Endothelial cell of umbilical vein (primary cell): ENCODE data around the gene SART3. TPM values are rescaled to one million over a fixed set of nuclear protein-coding genes. Genes with fewer than 3 reads are reported as not detected.

ENCODE experiments used
- BruUV-seq: library from RNA; stranded (reverse); fragments of 400-500 nt; replicated peaks from 2 replicates; lab custom pipeline; 2021; lab: Mats Ljungman, UMichigan
- CTCF ChIA-PET: fragments of 300-600, 350-600 bp; sonication (Branson Sonifier 250); formaldehyde crosslinking; loops from one replicate; lab custom pipeline; 2021; ENCODE audit warnings: antibody characterized with exemption, inconsistent platforms; lab: Charles Lee
- POLR2A ChIA-PET: fragments of 300-600, 350-600 bp; sonication (Branson Sonifier 250); formaldehyde crosslinking; loops from one replicate; lab custom pipeline; 2021; ENCODE audit warnings: antibody characterized with exemption, inconsistent platforms; lab: Charles Lee
- DNase-seq: peaks from one replicate; pipeline ENCODE4 v3.0.0-alpha.2; 2011; ENCODE audit warnings: low read depth, low spot score
- FAIRE-seq: peaks from 2 replicates; lab custom pipeline; 2011; peaks lifted over from hg19 to GRCh38; lab: Jason Lieb, UNC
- H2AFZ ChIP-seq: 2 replicates; pipeline ENCODE4 v1.6.0; 2012; ENCODE audit warnings: low read depth, low read length, control low read depth, inconsistent platforms
- H3K27ac ChIP-seq: 2 replicates; pipeline ENCODE4 v1.5.1; 2011; ENCODE audit warnings: low read depth, mild to moderate bottlenecking, control low read depth, low read length, moderate library complexity; ENCODE audit not compliant: insufficient read depth
- H3K27me3 ChIP-seq, 2 experiments: 2 replicates each; pipeline versions ENCODE4 v1.6.0 to v1.6.1; 2011; ENCODE audit warnings: low read length in 2 of 2, mixed read lengths in 1 of 2; ENCODE audit not compliant: control insufficient read depth in 2 of 2, insufficient read depth in 2 of 2
- H3K36me3 ChIP-seq, 2 experiments: 2 replicates in 1 of 2; 3 replicates in 1 of 2; pipeline ENCODE4 v1.5.1; 2011; ENCODE audit warnings: low read length in 2 of 2, mild to moderate bottlenecking in 1 of 2, moderate library complexity in 1 of 2; ENCODE audit not compliant: control insufficient read depth in 2 of 2, insufficient read depth in 2 of 2; ENCODE audit errors: extremely low read depth in 1 of 2
- H3K4me1 ChIP-seq: 3 replicates; pipeline ENCODE4 v1.5.1; 2011; ENCODE audit warnings: mild to moderate bottlenecking, low read length; ENCODE audit not compliant: control insufficient read depth, insufficient read depth; ENCODE audit errors: extremely low read depth
- H3K4me2 ChIP-seq: 2 replicates; pipeline ENCODE4 v1.6.1; 2011; ENCODE audit warnings: low read length, control low read depth, mixed read lengths; ENCODE audit not compliant: insufficient read depth
- H3K4me3 ChIP-seq, 3 experiments: fragments of 200-600 bp in 1 of 3; sonication (generic), shearing (Covaris generic) in 1 of 3; replicated peaks in 1 of 3; 2 replicates each; pipeline ENCODE4 v1.5.1; 2011 to 2016; ENCODE audit warnings: control low read depth in 3 of 3, low read length in 3 of 3, mild to moderate bottlenecking in 2 of 3, inconsistent platforms in 1 of 3, low read depth in 1 of 3, moderate library complexity in 1 of 3; ENCODE audit not compliant: insufficient read depth in 1 of 3
- H3K79me2 ChIP-seq: 2 replicates; pipeline ENCODE4 v1.6.0; 2012; ENCODE audit warnings: low read length, inconsistent platforms; ENCODE audit not compliant: control insufficient read depth, insufficient read depth
- H3K9ac ChIP-seq: replicated peaks from 2 replicates; pipeline ENCODE3; 2011; ENCODE audit warnings: low read length, control low read depth; ENCODE audit not compliant: insufficient read depth; ENCODE audit errors: extremely low read depth
- H3K9me1 ChIP-seq: replicated peaks from 3 replicates; pipeline ENCODE4 v1.6.0; 2011; ENCODE audit warnings: mild to moderate bottlenecking, low read length; ENCODE audit not compliant: control insufficient read depth, insufficient read depth; ENCODE audit errors: extremely low read depth
- H3K9me3 ChIP-seq: replicated peaks from 2 replicates; pipeline ENCODE4 v1.5.1; 2012; ENCODE audit warnings: low read length, inconsistent platforms; ENCODE audit not compliant: control insufficient read depth, insufficient read depth
- H4K20me1 ChIP-seq: replicated peaks from 2 replicates; pipeline ENCODE3; 2011; ENCODE audit warnings: mild to moderate bottlenecking, low read length; ENCODE audit not compliant: control insufficient read depth, insufficient read depth; ENCODE audit errors: extremely low read depth
- CTCF ChIP-seq, 2 donors: IDR thresholded peaks; 1 replicate in 1 of 2; 2 replicates in 1 of 2; pipeline ENCODE4 v1.5.1; 2011; ENCODE audit warnings: low read length in 2 of 2, mild to moderate bottlenecking in 2 of 2, moderate library complexity in 2 of 2, control low read depth in 1 of 2, inconsistent platforms in 1 of 2, low read depth in 1 of 2; ENCODE audit not compliant: insufficient read depth in 1 of 2; ENCODE audit errors: extremely low read depth in 1 of 2
- EZH2 ChIP-seq: IDR thresholded peaks from 2 replicates; pipeline ENCODE4 v1.6.1; 2012; ENCODE audit warnings: borderline replicate concordance, low read depth, mild to moderate bottlenecking, moderate library complexity, low read length, inconsistent platforms; ENCODE audit not compliant: severe bottlenecking
- FOS ChIP-seq: IDR thresholded peaks from 2 replicates; pipeline ENCODE4 v1.6.1; 2011; ENCODE audit warnings: mild to moderate bottlenecking, low read length, moderate library complexity, borderline replicate concordance; ENCODE audit not compliant: insufficient read depth
- GATA2 ChIP-seq: IDR thresholded peaks from 2 replicates; pipeline ENCODE4 v1.7.0; 2011; ENCODE audit warnings: low read depth, mild to moderate bottlenecking, moderate library complexity, mixed read lengths, low read length; ENCODE audit not compliant: insufficient read length, insufficient read depth
- JUN ChIP-seq: IDR thresholded peaks from 2 replicates; pipeline ENCODE4 v1.6.1; 2011; ENCODE audit warnings: borderline replicate concordance, low read depth; ENCODE audit not compliant: insufficient read length, insufficient read depth
- MYC ChIP-seq: IDR thresholded peaks from one replicate; pipeline ENCODE4 v1.6.1; 2011; ENCODE audit warnings: mild to moderate bottlenecking, low read depth, low read length
- POLR2A ChIP-seq: IDR thresholded peaks from 2 replicates; pipeline ENCODE4 v1.6.1; 2012; ENCODE audit warnings: low read depth, mild to moderate bottlenecking, control low read depth, low read length
- POLR2AphosphoS5 ChIP-seq: IDR thresholded peaks from 2 replicates; pipeline ENCODE4 v1.6.1; 2012; ENCODE audit warnings: low read depth, mild to moderate bottlenecking, control low read depth, low read length, moderate library complexity; ENCODE audit not compliant: insufficient read depth
- dilution Hi-C: fragments of 300-500 bp; cut with MboI; formaldehyde crosslinking; loops from one replicate; pipeline ENCODE4 v1.15.0; 2019; ENCODE audit warnings: low sequenced_read_pairs; ENCODE audit not compliant: extremely low pct_ligation_motif_present
- intact Hi-C: fragments of 100-400 bp; cut with micrococcal nuclease; formaldehyde crosslinking; loops from one replicate; pipeline ENCODE4 v1.10.0; 2022
- polyA plus RNA-seq, 4 experiments: library from polyadenylated mRNA; depleted of rRNA in 3 of 4; stranded (reverse) in 3 of 4; unstranded in 1 of 4; fragments of >200 nt; gene quantifications; 2 replicates each; pipeline versions ENCODE4 v1.2.1 to v1.2.3, GENCODE V29; 2011 to 2012; ENCODE audit warnings: missing spikeins in 1 of 4
- total RNA-seq: library from RNA; stranded (reverse); gene quantifications from 2 replicates; pipeline ENCODE4 v1.2.3, GENCODE V29; 2021
- TF ChIP-seq, protein P1 (sequence below): IDR thresholded peaks from 2 replicates; pipeline ENCODE4 v1.6.1; 2011; ENCODE audit not compliant: insufficient read depth, insufficient read length

The SART3 gene
- total and polyA plus RNA-seq, 2 donors (not counting 3 experiments of a cell fraction or from before 2014, with no cell fraction given): 13.9 to 50.7 TPM

GRCh38 chr12:108602209-108602705, 41.3 kb upstream of the SART3 start:
- H4K20me1 ChIP-seq: no peaks in the 10 kb centered on the region
- intact Hi-C loops (no loop called here), dilution Hi-C loops (no loop called here)
- H3K9me1 ChIP-seq: no peaks in the 10 kb centered on the region
- no TSS peak for BruUV-seq
- ChIA-PET POLR2A (no interaction called here), CTCF (no interaction called here)
- no peaks in the 10 kb centered on the region for H3K4me1 ChIP-seq
- no peak for FAIRE-seq
- no peak overlapping the region for H3K27ac ChIP-seq
- no peaks in the 10 kb centered on the region for H3K79me2 ChIP-seq
- H3K27me3 ChIP-seq: no peaks in the 10 kb centered on the region
- no peaks in the 10 kb centered on the region for H3K9me3 ChIP-seq
- H3K9ac ChIP-seq: no peak overlapping the region
- TF ChIP-seq JUN: no peak
- no peak for TF ChIP-seq GATA2
- no peak for TF ChIP-seq FOS
- no peak for TF ChIP-seq EZH2
- no peak for TF ChIP-seq MYC
- TF ChIP-seq, protein P1, sequence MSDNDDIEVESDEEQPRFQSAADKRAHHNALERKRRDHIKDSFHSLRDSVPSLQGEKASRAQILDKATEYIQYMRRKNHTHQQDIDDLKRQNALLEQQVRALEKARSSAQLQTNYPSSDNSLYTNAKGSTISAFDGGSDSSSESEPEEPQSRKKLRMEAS: no peak
- no peak for TF ChIP-seq POLR2AphosphoS5
- no peak for TF ChIP-seq CTCF (IDR thresholded peaks at IDR 0.05; ENCODE audit: extremely low read depth in 1 of 2, insufficient read depth in 1 of 2, low read depth in 1 of 2, low read length in 2 of 2)
- no peak for TF ChIP-seq POLR2A
- H2AFZ ChIP-seq: no peak overlapping the region
- H3K4me3 ChIP-seq: no peak overlapping the region
- DNase-seq: no peak
- no peak overlapping the region for H3K4me2 ChIP-seq
- no peaks in the 10 kb centered on the region for H3K36me3 ChIP-seq
